HCT116 (cell line): ENCODE measurements around the gene AKR1B1. TPM values are rescaled to one million over a fixed set of nuclear protein-coding genes. Genes with fewer than 3 reads are reported as not detected.

Experiments
- ATAC-seq: fragments of 200-7000 bp; cut with Tn5 transposase; 2 replicates; pipeline ENCODE4 v1.9.1; 2020; ENCODE audit warnings: mild to moderate bottlenecking, moderate library complexity
- BruUV-seq: library from RNA; stranded (reverse); fragments of 400-500 nt; replicated peaks from 2 replicates; lab custom pipeline; 2021; lab: Mats Ljungman, UMichigan
- CTCF ChIA-PET: fragments of 300-600 bp; sonication (Branson Sonifier 250); formaldehyde crosslinking; loops from one replicate; lab custom pipeline; 2021; ENCODE audit warnings: antibody characterized with exemption; lab: Charles Lee
- POLR2A ChIA-PET: fragments of 300-600, 350-600 bp; sonication (Branson Sonifier 250); formaldehyde crosslinking; loops from one replicate; lab custom pipeline; 2021; ENCODE audit warnings: antibody characterized with exemption; lab: Charles Lee
- RAD21 ChIA-PET, 2 experiments: fragments of 300-600 bp; sonication (Branson Sonifier 250); formaldehyde crosslinking; loops; one replicate each; lab custom pipeline; 2023; ENCODE audit warnings: low total read pairs in 2 of 2; ENCODE audit not compliant: uncharacterized antibody in 2 of 2, unreplicated experiment in 2 of 2, low non-redundant PET in 1 of 2; lab: Charles Lee
- DNase-seq: peaks from one replicate; pipeline ENCODE4 v3.0.0-alpha.2; 2010; ENCODE audit warnings: low read depth, low spot score
- H2AFZ ChIP-seq: fragments of 200-600 bp; shearing (Covaris generic), sonication (generic); 2 replicates; pipeline ENCODE4 v1.6.1; 2017; ENCODE audit warnings: low read depth, mixed run types, mixed read lengths, antibody characterized with exemption, low read length; ENCODE audit not compliant: poor library complexity, severe bottlenecking
- H3K27ac ChIP-seq: 2 replicates; pipeline ENCODE4 v1.5.1; 2012; ENCODE audit warnings: low read depth, low read length
- H3K27me3 ChIP-seq: fragments of 200-600 bp; sonication (generic); 2 replicates; pipeline ENCODE4 v1.6.1; 2016; ENCODE audit warnings: mixed run types, low read length, mixed read lengths; ENCODE audit not compliant: insufficient read depth
- H3K36me3 ChIP-seq, 2 experiments: fragments of 200-500 bp in 1 of 2; fragments of 200-600 bp in 1 of 2; sonication (Bioruptor generic) in 1 of 2; sonication (generic) in 1 of 2; 2 replicates each; pipeline versions ENCODE4 v1.5.1 to v1.6.1; 2014 to 2016; ENCODE audit warnings: low read length in 2 of 2, inconsistent platforms in 1 of 2, mixed read lengths in 1 of 2, mixed run types in 1 of 2; ENCODE audit not compliant: insufficient read depth in 2 of 2, control insufficient read depth in 1 of 2
- H3K4me1 ChIP-seq, 2 experiments: fragments of 200-600 bp in 1 of 2; sonication (generic) in 1 of 2; 2 replicates each; pipeline versions ENCODE4 v1.5.1 to v1.6.1; 2012 to 2017; ENCODE audit warnings: low read length in 2 of 2, inconsistent platforms in 1 of 2, mild to moderate bottlenecking in 1 of 2, mixed read lengths in 1 of 2, mixed run types in 1 of 2, moderate library complexity in 1 of 2; ENCODE audit not compliant: insufficient read depth in 2 of 2, control insufficient read depth in 1 of 2
- H3K4me2 ChIP-seq: fragments of 200-600 bp; sonication (generic); 2 replicates; pipeline ENCODE4 v1.6.1; 2017; ENCODE audit warnings: mixed run types, low read length, mixed read lengths
- H3K4me3 ChIP-seq, 2 experiments: fragments of 200-600 bp in 1 of 2; sonication (generic) in 1 of 2; replicated peaks in 1 of 2; 2 replicates each; pipeline ENCODE4 v1.5.1; 2011 to 2016; ENCODE audit warnings: low read length in 2 of 2, control low read depth in 1 of 2, low read depth in 1 of 2, mild to moderate bottlenecking in 1 of 2, mixed read lengths in 1 of 2, mixed run types in 1 of 2
- H3K79me2 ChIP-seq: fragments of 200-600 bp; sonication (generic); 2 replicates; pipeline ENCODE4 v1.6.1; 2017; ENCODE audit warnings: mild to moderate bottlenecking, mixed run types, low read length, moderate library complexity, mixed read lengths; ENCODE audit not compliant: insufficient read depth
- H3K9ac ChIP-seq: fragments of 200-600 bp; sonication (generic); 2 replicates; pipeline ENCODE4 v1.6.1; 2016; ENCODE audit warnings: low read length, mixed read lengths
- H3K9me2 ChIP-seq: fragments of 200-600 bp; sonication (generic), shearing (Covaris generic); 2 replicates; pipeline ENCODE4 v1.6.1; 2017; ENCODE audit warnings: mixed run types, mild to moderate bottlenecking, moderate library complexity; ENCODE audit not compliant: insufficient read depth
- H3K9me3 ChIP-seq, 2 experiments: fragments of 200-500 bp in 1 of 2; fragments of 200-600 bp in 1 of 2; sonication (Bioruptor generic) in 1 of 2; sonication (generic) in 1 of 2; 2 replicates each; pipeline ENCODE4 v1.6.1; 2014 to 2017; ENCODE audit warnings: low read length in 2 of 2, mixed read lengths in 2 of 2, inconsistent platforms in 1 of 2, low read depth in 1 of 2, mild to moderate bottlenecking in 1 of 2, mixed run types in 1 of 2, moderate library complexity in 1 of 2; ENCODE audit not compliant: control insufficient read depth in 1 of 2, insufficient read depth in 1 of 2
- H4K20me1 ChIP-seq: fragments of 200-600 bp; sonication (generic), shearing (Covaris generic); 2 replicates; pipeline ENCODE4 v1.6.1; 2017; ENCODE audit warnings: mixed run types, mild to moderate bottlenecking, moderate library complexity; ENCODE audit not compliant: insufficient read depth
- CBX3 ChIP-seq: IDR thresholded peaks from 2 replicates; pipeline ENCODE4 v1.6.1; 2012; ENCODE audit warnings: low read depth
- CEBPB ChIP-seq: IDR thresholded peaks from 2 replicates; pipeline ENCODE4 v1.6.1; 2012; ENCODE audit warnings: low read depth
- EGR1 ChIP-seq: IDR thresholded peaks from 2 replicates; pipeline ENCODE4 v1.6.1; 2012; ENCODE audit warnings: low read depth
- ELF1 ChIP-seq: IDR thresholded peaks from 2 replicates; pipeline ENCODE4 v1.6.1; 2012; ENCODE audit warnings: low read depth, borderline replicate concordance
- EZH2phosphoT487 ChIP-seq: fragments of 200-600 bp; IDR thresholded peaks from 2 replicates; pipeline ENCODE4 v1.6.1; 2018; ENCODE audit warnings: antibody characterized with exemption, borderline replicate concordance
- JUND ChIP-seq: IDR thresholded peaks from 2 replicates; pipeline ENCODE4 v1.6.1; 2012
- MAX ChIP-seq: IDR thresholded peaks from 2 replicates; pipeline ENCODE4 v1.6.1; 2012
- RAD21 ChIP-seq: IDR thresholded peaks from 2 replicates; pipeline ENCODE4 v1.6.1; 2012; ENCODE audit warnings: low read depth, mild to moderate bottlenecking
- SIN3A ChIP-seq: IDR thresholded peaks from 2 replicates; pipeline ENCODE4 v1.6.1; 2012; ENCODE audit warnings: low read depth
- SRF ChIP-seq: IDR thresholded peaks from 2 replicates; pipeline ENCODE4 v1.6.1; 2012; ENCODE audit warnings: low read depth
- ZBTB33 ChIP-seq: IDR thresholded peaks from 2 replicates; pipeline ENCODE4 v1.6.1; 2011; ENCODE audit warnings: mild to moderate bottlenecking, low read length, moderate library complexity; ENCODE audit not compliant: insufficient replicate concordance; ENCODE audit errors: extremely low read depth
- ZNF274 ChIP-seq: fragments of 200-500 bp; sonication (Bioruptor generic); IDR thresholded peaks from 2 replicates; pipeline ENCODE4 v1.6.1; 2014; ENCODE audit warnings: mild to moderate bottlenecking, low read depth, low read length, inconsistent platforms
- intact Hi-C: fragments of 100-400 bp; cut with micrococcal nuclease; formaldehyde crosslinking; loops from 2 replicates; pipeline ENCODE4 v1.10.0; 2022
- total RNA-seq: library from RNA; stranded (reverse); gene quantifications from one replicate; pipeline ENCODE4 v1.2.1, GENCODE V29; 2021; ENCODE audit not compliant: unreplicated experiment
- TF ChIP-seq, protein P1 (sequence below): IDR thresholded peaks from 2 replicates; pipeline ENCODE4 v1.6.1; 2012; ENCODE audit warnings: low read depth
- TF ChIP-seq, protein P2 (sequence below): IDR thresholded peaks from 2 replicates; pipeline ENCODE4 v1.6.1; 2012

Gene AKR1B1
- total RNA-seq, 1 experiment from 2014 or later, result 56.8 TPM

- TF ChIP-seq ZBTB33 (no peak), SRF (no peak), CBX3 (peak; percentile 80; the same call in 1 of the 2 replicates)
Observed at GRCh38 chr7:134458806-134459698, at the start of gene AKR1B1 (continued).

- no peaks in the 10 kb centered on the region for H4K20me1 ChIP-seq
- CTCF ChIA-PET, result interaction anchor here (1.9 kb wide), 1 partner anchor 73 kb away, joined by 5 read pairs; no protein-coding TSS in a partner anchor
- DNase-seq (no peak), ATAC-seq (no peak)
- H2AFZ ChIP-seq, result no peak overlapping the region
- H3K27me3 ChIP-seq, result no peaks in the 10 kb centered on the region
- H3K4me2 ChIP-seq, result no peak overlapping the region
- H3K9ac ChIP-seq, result no peak overlapping the region
- H3K4me1 ChIP-seq, result no peaks in the 10 kb centered on the region
- no peak overlapping the region for H3K4me3 ChIP-seq
- intact Hi-C loops, result no loop called here
- POLR2A ChIA-PET, result no interaction called here
- H3K27ac ChIP-seq, result no peak overlapping the region
- TF ChIP-seq ZBTB33 (no peak), CBX3 (no peak), EZH2phosphoT487 (no peak), RAD21 (no peak), SIN3A (no peak), JUND (no peak), SRF (no peak), ELF1 (no peak), MAX (no peak), EGR1 (no peak), CEBPB (no peak), ZNF274 (no peak)
- TF ChIP-seq, protein P1, sequence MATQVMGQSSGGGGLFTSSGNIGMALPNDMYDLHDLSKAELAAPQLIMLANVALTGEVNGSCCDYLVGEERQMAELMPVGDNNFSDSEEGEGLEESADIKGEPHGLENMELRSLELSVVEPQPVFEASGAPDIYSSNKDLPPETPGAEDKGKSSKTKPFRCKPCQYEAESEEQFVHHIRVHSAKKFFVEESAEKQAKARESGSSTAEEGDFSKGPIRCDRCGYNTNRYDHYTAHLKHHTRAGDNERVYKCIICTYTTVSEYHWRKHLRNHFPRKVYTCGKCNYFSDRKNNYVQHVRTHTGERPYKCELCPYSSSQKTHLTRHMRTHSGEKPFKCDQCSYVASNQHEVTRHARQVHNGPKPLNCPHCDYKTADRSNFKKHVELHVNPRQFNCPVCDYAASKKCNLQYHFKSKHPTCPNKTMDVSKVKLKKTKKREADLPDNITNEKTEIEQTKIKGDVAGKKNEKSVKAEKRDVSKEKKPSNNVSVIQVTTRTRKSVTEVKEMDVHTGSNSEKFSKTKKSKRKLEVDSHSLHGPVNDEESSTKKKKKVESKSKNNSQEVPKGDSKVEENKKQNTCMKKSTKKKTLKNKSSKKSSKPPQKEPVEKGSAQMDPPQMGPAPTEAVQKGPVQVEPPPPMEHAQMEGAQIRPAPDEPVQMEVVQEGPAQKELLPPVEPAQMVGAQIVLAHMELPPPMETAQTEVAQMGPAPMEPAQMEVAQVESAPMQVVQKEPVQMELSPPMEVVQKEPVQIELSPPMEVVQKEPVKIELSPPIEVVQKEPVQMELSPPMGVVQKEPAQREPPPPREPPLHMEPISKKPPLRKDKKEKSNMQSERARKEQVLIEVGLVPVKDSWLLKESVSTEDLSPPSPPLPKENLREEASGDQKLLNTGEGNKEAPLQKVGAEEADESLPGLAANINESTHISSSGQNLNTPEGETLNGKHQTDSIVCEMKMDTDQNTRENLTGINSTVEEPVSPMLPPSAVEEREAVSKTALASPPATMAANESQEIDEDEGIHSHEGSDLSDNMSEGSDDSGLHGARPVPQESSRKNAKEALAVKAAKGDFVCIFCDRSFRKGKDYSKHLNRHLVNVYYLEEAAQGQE, result no peak
- TF ChIP-seq, protein P2, sequence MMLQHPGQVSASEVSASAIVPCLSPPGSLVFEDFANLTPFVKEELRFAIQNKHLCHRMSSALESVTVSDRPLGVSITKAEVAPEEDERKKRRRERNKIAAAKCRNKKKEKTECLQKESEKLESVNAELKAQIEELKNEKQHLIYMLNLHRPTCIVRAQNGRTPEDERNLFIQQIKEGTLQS, result no peak
- H3K79me2 ChIP-seq, result no peaks in the 10 kb centered on the region
- H3K36me3 ChIP-seq, result no peaks in the 10 kb centered on the region
- RAD21 ChIA-PET, result no interaction called here
- BruUV-seq, result no TSS peak
- H3K9me2 ChIP-seq, result no peaks in the 10 kb centered on the region
- H3K9me3 ChIP-seq, result no peaks in the 10 kb centered on the region
Observed at GRCh38 chr7:134505856-134506255, 47.0 kb upstream of the AKR1B1 start.
